ENCODE measurements around the gene TNFRSF6B.

DNA sequence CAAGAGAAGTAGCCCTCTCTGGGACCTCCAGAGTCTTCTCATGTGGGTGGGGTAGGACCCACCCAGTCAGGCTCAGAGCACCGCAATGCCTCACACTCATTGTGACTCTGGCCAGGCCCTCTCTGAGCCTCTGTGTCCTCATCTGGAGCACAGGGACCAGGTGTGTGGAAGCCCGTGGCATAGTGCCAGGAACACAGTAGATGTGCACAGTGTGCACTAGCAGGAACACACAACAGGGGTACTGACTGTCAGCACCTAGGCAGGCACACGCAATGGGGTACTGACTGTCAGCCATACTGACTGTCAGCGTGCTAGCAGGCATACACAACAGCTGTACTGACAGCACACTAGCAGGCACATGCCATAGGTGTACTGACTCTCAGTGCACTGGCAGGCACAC, 41.2 kb upstream of the TNFRSF6B start:
- TF ChIP-seq, protein P1, sequence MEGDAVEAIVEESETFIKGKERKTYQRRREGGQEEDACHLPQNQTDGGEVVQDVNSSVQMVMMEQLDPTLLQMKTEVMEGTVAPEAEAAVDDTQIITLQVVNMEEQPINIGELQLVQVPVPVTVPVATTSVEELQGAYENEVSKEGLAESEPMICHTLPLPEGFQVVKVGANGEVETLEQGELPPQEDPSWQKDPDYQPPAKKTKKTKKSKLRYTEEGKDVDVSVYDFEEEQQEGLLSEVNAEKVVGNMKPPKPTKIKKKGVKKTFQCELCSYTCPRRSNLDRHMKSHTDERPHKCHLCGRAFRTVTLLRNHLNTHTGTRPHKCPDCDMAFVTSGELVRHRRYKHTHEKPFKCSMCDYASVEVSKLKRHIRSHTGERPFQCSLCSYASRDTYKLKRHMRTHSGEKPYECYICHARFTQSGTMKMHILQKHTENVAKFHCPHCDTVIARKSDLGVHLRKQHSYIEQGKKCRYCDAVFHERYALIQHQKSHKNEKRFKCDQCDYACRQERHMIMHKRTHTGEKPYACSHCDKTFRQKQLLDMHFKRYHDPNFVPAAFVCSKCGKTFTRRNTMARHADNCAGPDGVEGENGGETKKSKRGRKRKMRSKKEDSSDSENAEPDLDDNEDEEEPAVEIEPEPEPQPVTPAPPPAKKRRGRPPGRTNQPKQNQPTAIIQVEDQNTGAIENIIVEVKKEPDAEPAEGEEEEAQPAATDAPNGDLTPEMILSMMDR (conservative IDR thresholded peaks at IDR 0.05; ENCODE audit: low read length) = no peak
- TF ChIP-seq EZH2phosphoT487 (IDR thresholded peaks at IDR 0.05; ENCODE audit: borderline replicate concordance, low read depth, low read length) = no peak

All from OCI-LY7 (cell line).